GM10847 (cell line): ENCODE results near the gene VAMP2.

Source experiments
- POLR2A ChIP-seq: IDR thresholded peaks from 2 replicates; pipeline ENCODE4 v1.6.1; 2011; ENCODE audit not compliant: insufficient read length; ENCODE audit errors: extremely low read depth

VAMP2 gene

DNA sequence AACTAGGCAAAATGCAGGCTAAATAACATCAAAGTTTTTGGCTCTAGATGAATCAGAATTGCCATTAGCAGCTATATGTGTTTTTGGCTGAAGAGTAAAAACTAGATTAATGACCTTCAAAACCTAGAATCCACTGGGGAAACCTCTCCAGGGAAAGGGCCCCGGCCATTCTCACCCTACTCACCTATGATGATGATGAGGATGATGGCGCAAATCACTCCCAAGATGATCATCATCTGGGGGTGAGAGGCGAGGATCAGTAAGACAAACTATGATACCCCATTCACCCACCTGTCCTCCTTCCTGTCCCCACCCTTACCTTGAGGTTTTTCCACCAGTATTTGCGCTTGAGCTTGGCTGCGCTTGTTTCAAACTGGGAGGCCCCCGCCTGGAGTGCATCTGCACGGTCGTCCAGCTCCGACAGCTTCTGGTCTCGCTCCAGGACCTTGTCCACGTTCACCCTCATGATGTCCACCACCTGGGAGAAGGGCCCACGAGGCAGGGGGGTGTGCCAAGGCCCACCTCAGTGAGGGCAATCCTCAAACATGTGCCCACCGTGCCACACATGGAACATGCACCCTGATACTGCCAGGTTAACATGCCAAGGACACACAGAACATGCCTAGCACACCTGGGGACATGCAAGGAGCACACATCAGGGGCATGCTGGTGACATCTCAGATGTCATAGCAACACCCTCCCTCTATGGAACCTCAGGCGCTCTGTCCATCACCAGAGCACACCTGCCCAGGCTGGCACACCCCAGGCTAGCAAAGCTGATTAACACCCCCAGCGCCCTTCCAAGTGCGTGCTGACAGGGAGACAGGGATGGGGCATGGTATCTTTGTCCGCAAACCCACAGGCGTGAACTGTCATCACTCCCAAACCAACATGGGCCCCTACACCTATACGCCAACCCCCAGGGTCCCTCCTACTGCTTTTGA lies 1.2 kb downstream of the VAMP2 start:
- no peak for TF ChIP-seq POLR2A

- no peak for TF ChIP-seq POLR2A
Measured at GRCh38 chr17:8160741-8161221, 2.0 kb downstream of the VAMP2 start.

- no peak for TF ChIP-seq POLR2A
Measured at GRCh38 chr17:8160224-8160577, 2.5 kb downstream of the VAMP2 start.

GRCh38 chr17:8159459-8160223 lies 3.1 kb downstream of the VAMP2 start:
- TF ChIP-seq POLR2A, result no peak

DNA sequence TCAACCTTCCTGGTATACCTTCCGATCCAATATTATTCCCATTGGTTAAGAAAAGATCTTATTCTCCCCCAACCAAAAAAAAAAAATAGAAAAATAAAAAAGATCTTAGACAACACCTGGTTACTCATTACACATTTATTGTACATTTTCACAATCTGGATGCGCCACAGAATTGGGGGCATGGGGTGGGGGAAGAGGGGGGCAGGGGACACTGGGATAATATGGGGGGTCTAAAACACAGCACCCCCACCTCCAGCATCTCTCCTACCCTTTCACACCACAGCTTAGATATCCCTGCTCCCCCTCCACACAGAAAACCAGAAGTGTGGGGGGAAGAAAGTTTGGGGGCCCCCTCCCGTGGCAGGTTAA lies 3.7 kb downstream of the VAMP2 start:
- no peak for TF ChIP-seq POLR2A

GRCh38 chr17:8158267-8159031 lies 4.3 kb downstream of the VAMP2 start:
- no peak for TF ChIP-seq POLR2A

GRCh38 chr17:8156246-8156992 lies 6.3 kb downstream of the VAMP2 start:
- TF ChIP-seq POLR2A, result peak; percentile 62

DNA sequence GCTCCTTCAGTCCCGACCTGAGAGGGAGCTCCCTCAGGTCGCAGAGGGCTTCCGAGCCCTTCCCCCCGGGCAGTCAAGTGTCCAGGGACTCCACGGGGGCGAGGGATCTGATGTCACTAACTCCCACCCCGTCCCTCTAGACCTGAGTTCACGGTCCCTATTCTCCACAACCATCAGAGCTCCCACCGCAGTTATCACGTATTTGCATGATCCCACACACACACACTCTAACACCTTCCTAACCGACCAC lies 6.8 kb downstream of the VAMP2 start:
- TF ChIP-seq POLR2A, result no peak

DNA sequence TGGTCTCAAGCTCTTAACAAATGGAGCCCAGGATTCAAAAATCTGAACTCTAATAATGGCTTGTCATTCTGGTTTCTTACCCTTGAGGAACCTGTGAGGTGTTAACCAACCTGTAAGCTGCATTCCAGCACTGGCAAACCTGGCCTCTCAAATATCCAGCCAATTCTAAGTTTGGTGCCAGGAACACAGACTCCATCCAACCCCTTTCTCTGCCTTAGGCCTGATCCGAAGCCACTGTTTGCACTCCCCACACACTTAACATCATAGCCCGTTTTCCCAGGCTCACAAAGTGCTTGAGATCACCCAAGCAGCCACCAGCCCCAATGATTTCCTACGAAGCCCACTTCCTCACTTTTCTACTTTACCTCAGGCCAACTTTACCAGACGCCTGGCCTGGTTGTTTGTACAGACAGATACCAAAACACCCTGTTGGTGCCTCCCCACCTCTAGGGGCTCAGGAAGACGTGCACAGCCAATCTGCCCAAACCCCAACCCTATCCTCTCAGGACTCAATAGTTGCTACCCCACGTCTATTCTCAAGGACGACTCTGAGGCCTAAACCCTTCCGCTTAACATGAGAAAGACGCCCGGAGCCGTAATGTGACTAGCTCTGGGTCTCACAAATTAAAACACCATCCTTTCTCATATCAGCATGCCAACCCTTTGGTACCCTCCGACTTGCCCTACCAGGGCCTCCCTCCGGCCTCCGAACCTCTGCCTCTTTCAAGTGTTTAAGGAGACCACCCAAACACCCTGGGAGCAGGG lies 7.3 kb downstream of the VAMP2 start:
- no peak for TF ChIP-seq POLR2A

GRCh38 chr17:8154608-8155155 lies 8.1 kb downstream of the VAMP2 start:
- TF ChIP-seq POLR2A, result no peak

DNA sequence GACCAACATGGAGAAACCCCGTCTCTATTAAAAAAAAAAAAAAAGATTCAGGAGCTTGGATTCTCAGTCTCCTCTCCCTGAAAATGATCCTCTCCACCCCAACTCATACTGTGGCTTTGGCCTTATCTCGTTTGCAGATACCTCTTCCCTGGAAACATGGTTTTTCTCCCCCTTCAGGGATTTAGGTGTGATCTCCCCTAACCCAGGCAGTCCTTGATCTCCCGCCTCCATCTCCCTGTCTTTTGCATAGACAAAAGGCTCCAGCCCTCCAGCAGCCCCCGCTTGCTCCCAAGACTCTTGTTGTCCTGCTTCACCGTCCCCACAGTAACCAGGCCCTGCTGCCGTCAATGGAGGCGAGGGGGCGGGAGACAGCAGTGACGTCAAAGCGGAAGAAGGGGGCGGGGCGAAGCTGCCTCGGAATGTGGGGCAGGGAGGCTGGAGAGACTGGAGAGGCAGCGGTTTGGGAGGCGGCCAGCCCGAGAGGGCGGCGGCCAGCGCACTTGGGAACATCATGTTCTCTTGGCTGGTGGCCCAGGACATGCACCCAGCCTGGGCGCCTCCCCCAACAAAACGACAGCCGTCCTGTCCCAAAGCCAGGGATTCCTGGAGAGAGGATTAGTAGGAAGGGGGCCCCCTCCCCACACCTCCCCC lies 8.7 kb downstream of the VAMP2 start:
- peak; percentile 16 for TF ChIP-seq POLR2A

GRCh38 chr17:8153525-8153956 lies 9.2 kb downstream of the VAMP2 start:
- no peak for TF ChIP-seq POLR2A

DNA sequence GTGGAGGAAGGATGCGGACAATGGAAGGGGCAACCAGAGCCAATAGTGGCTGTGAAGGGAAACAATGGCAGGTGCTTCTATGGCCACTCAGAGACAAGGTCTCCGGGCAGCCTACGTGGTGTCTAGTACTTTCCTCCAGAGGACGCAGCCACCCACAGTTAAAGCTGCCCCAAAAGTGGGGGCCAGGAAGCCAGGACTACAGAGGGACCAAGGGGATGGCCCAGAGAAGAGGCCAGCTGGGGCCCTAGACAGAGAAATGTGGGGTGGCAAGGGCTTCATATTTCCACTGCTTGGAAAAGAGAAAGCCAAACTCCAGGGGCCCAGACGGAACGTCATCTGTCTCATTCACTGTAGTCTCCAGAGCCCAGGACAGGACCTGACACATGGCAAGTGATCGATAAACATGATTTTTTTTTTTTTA lies 9.7 kb downstream of the VAMP2 start:
- no peak for TF ChIP-seq POLR2A
